HEK293 (cell line): Measurements from ENCODE around the gene JCHAIN.

Experiments
- TCF7L2 ChIP-seq: IDR thresholded peaks from 2 replicates; pipeline ENCODE4 v1.6.1; 2011; ENCODE audit warnings: low read depth, mild to moderate bottlenecking, inconsistent platforms, low read length, moderate library complexity, borderline replicate concordance
- ZNF600 ChIP-seq: fragments of 450-650 bp; formaldehyde crosslinking; IDR thresholded peaks from 2 replicates; pipeline ENCODE4 v1.5.1; 2016; ENCODE audit warnings: missing biosample characterization, missing genetic modification characterization
- ZNF624 ChIP-seq: fragments of 450-650 bp; formaldehyde crosslinking; IDR thresholded peaks from 2 replicates; pipeline ENCODE4 v1.5.1; 2017; ENCODE audit warnings: missing biosample characterization, missing genetic modification characterization
- TF ChIP-seq, protein P1 (sequence below): fragments of 450-650 bp; formaldehyde crosslinking; IDR thresholded peaks from 2 replicates; pipeline ENCODE4 v1.5.1; 2016; ENCODE audit warnings: missing biosample characterization, missing genetic modification characterization

DNA sequence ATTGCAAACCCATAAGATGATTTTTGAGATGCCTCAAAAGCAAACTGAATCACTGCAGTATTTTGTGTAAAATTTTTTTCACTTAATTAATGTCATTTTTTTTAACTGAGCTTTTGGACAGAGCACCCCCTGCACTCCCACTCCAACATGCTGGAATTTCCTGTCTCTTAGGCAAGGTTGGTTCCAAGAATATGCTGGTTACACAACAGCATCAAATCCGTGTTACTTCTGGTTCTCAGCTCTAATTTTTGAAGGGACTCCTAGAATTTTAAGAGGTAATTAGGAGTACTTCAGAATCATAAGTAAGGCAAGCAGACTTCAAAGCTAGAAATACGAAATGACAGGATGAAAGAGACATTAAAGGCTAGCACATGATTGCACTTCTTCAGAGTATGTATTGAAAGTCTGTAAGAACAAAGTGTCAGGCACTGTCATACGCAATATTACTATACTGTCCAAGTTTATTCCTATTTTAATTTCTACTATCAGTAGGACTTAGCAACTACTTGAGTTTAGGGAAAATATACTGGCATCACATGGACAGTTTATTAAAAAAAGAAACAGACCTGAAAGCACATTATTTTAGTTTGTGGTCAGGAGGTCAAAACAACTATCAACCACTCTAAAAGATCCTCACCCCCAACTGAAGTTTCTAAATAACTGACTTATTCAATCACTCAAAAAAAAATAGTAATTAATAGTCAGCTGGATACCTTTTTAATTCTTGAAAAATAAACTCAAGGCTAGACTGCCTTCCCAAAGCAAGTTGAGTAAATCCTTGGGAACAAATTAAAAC lies 1.6 kb upstream of the JCHAIN start:
- no peak for TF ChIP-seq ZNF600
- no peak for TF ChIP-seq TCF7L2
- TF ChIP-seq, protein P1, sequence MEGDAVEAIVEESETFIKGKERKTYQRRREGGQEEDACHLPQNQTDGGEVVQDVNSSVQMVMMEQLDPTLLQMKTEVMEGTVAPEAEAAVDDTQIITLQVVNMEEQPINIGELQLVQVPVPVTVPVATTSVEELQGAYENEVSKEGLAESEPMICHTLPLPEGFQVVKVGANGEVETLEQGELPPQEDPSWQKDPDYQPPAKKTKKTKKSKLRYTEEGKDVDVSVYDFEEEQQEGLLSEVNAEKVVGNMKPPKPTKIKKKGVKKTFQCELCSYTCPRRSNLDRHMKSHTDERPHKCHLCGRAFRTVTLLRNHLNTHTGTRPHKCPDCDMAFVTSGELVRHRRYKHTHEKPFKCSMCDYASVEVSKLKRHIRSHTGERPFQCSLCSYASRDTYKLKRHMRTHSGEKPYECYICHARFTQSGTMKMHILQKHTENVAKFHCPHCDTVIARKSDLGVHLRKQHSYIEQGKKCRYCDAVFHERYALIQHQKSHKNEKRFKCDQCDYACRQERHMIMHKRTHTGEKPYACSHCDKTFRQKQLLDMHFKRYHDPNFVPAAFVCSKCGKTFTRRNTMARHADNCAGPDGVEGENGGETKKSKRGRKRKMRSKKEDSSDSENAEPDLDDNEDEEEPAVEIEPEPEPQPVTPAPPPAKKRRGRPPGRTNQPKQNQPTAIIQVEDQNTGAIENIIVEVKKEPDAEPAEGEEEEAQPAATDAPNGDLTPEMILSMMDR: no peak
- no peak for TF ChIP-seq ZNF624 (tag by site-specific recombination)
